Astrocyte of the spinal cord (primary cell): Measurements from ENCODE around the gene COQ8A.

Experiments
- DNase-seq: peaks from one replicate; pipeline ENCODE4 v3.0.0; 2011; ENCODE audit warnings: low read depth, low spot score
- H3K4me3 ChIP-seq: 2 replicates; pipeline ENCODE4 v1.5.1; 2011; ENCODE audit warnings: low read depth, mild to moderate bottlenecking, low read length, moderate library complexity
- in situ Hi-C: cut with HindIII; loops from 2 replicates; pipeline ENCODE4 v1.10.0; 2017; ENCODE audit warnings: low sequenced_read_pairs
- TF ChIP-seq, protein P1 (sequence below): IDR thresholded peaks from 2 replicates; pipeline ENCODE4 v1.5.1; 2012; ENCODE audit warnings: low read depth, mild to moderate bottlenecking, low read length, inconsistent platforms

The COQ8A gene

DNA sequence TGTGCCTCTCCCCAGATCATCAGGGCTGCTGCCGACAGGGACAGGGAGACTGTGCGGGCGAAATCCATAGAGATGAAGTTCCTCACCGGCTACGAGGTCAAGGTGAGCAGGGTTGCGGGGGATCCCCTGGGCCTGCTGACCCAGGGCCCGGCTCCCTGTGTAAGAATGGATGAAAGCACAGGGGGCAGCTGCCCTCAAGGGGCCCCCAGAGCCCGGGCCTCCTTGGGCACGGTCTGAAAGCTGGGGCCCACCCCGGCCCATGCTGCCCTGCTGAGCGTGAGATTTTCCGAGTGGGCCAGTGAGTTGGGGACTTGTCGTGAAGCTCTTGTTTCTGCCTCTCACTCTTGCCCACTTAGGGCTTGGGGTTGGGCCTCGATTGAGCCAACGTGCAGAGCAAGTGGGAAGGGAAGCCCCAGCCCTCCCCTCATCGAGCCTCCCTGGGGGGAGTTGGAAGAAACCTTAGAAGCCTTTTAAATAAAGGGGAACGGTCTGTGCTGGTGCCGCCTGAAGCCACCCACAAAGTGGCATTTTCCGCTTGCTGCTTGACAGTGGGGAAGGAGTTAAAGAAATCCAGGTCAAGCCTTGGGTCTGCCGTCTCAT, 45.2 kb downstream of the COQ8A start:
- TF ChIP-seq, protein P1, sequence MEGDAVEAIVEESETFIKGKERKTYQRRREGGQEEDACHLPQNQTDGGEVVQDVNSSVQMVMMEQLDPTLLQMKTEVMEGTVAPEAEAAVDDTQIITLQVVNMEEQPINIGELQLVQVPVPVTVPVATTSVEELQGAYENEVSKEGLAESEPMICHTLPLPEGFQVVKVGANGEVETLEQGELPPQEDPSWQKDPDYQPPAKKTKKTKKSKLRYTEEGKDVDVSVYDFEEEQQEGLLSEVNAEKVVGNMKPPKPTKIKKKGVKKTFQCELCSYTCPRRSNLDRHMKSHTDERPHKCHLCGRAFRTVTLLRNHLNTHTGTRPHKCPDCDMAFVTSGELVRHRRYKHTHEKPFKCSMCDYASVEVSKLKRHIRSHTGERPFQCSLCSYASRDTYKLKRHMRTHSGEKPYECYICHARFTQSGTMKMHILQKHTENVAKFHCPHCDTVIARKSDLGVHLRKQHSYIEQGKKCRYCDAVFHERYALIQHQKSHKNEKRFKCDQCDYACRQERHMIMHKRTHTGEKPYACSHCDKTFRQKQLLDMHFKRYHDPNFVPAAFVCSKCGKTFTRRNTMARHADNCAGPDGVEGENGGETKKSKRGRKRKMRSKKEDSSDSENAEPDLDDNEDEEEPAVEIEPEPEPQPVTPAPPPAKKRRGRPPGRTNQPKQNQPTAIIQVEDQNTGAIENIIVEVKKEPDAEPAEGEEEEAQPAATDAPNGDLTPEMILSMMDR: no peak
- in situ Hi-C loops: no loop called here
- no peak overlapping the region for H3K4me3 ChIP-seq
- no peak for DNase-seq

GRCh38 chr1:226985839-226986463, 45.9 kb downstream of the COQ8A start:
- in situ Hi-C loops: no loop called here
- no peak for DNase-seq
- no peak overlapping the region for H3K4me3 ChIP-seq
- TF ChIP-seq, protein P1: no peak

DNA sequence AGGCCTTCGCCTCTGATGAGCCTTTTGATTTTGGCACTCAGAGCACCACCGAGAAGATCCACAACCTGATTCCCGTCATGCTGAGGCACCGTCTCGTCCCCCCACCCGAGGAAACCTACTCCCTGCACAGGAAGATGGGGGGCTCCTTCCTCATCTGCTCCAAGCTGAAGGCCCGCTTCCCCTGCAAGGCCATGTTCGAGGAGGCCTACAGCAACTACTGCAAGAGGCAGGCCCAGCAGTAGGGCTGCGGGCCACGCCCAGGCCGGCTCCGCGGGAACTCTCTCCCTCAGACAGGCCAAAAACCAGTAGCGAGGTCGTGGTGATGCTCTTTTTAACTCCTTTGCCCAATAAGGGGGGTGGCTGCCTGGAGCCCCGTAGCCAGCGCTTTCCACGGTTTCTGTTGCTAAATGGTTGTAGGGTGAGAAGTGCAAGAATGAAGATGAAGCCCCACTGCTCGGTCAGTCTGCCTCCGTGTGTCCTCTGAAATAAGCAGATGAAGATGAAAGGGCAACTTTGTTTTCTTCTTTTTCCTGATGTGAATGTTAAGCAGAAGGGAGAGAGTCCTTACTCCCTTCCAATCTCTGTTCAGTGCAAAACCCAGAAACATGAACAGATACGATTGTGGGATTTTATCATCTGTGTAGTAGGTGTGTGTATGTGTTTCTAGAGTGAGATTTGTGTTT, 46.5 kb downstream of the COQ8A start:
- no peak overlapping the region for H3K4me3 ChIP-seq
- TF ChIP-seq, protein P1: no peak
- no peak for DNase-seq
- in situ Hi-C loops: no loop called here

DNA sequence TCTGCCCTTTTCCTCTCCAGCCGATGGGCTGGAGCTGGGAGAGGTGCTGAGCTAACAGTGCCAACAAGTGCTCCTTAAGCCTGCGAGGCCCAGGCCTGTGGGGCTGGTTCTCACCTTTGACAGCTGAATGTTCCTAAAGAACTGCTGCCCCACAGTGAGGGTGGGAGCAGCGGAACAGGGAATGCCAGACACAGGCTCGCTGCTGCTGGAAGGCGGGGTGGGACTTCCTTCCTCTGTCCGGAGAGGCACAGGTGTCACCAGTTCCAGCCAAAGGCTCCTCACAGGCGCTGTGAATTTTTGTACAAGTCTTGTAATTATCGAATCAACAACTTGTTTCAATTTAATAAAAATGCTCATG, 47.1 kb downstream of the COQ8A start:
- no peak overlapping the region for H3K4me3 ChIP-seq
- in situ Hi-C loops: no loop called here
- TF ChIP-seq, protein P1: no peak
- DNase-seq: no peak

GRCh38 chr1:226987623-226988333, 47.7 kb downstream of the COQ8A start:
- in situ Hi-C loops: no loop called here
- TF ChIP-seq, protein P1: no peak
- DNase-seq: no peak
- H3K4me3 ChIP-seq: no peak overlapping the region

- TF ChIP-seq, protein P1: no peak
- no peak for DNase-seq
- in situ Hi-C loops: no loop called here
- no peak overlapping the region for H3K4me3 ChIP-seq
Observed at GRCh38 chr1:226988334-226988666, 48.2 kb downstream of the COQ8A start.
